ENCODE data around the gene GRHL1.

DNA sequence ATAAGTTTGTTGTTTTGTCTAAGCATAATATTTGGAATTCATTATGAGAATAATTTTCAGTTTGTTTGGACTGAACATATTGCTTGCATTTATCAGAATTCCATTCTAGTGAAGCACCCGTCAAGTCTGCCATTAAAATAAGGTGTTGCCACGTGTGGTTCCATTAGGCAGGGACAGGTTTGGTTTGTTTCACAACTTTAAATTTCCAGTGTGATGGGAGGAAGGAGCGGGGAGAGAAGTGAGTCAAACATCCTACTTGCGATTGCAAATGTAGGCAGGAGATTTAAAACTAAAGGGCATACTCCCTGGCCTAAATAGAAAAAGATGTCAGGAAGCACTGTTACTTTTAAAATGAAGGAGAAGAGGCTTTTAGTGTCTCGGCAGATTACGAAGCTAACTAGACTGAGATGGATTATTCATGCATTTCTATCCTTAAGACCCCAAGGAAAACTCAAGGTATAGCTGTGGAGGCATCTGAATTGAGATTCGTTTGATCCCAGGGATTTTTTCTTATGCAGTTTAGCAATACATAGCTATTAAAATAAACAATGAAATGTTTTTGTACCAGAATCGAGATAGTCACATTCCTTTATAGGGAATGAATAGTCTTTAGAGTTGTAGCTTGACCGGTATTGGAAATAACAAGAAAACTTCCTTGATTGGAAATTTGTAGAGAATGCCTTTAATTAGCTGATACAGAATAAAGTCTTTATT, 19.8 kb downstream of the GRHL1 start:
- TF ChIP-seq ELK1 (IDR thresholded peaks at IDR 0.05; ENCODE audit: borderline replicate concordance, low read depth, low read length) (no peak), CTCF (conservative IDR thresholded peaks at IDR 0.05; ENCODE audit: low read depth, low read length) (no peak), MAZ (IDR thresholded peaks at IDR 0.05; ENCODE audit: borderline replicate concordance, low read depth, low read length) (no peak)

Data from IMR-90 (cell line).